ENCODE measurements around the gene AVL9.
"Not testable (repeated sequence)": the region's sequence is repeated elsewhere in the genome, so short reads cannot be mapped to it uniquely, and the experiment has no call there.

The AVL9 gene

DNA sequence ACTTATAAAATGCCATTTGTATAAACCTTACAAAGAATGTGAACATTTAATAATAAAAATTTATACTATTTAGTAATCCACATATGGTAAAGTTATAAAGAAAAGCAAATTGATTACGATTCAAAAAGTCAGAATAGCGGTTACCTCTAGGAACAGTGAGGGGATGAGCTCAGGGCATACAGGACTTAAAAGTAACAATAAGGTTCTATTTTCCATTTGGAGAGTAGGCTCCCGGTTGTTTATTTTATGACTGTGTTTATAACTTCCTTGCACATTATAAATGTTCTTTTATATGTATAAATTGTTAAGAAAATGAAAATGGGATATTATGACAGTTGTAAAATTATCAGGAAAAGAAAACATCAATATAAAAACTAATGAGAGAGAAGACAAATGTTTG, 135.7 kb downstream of the AVL9 start:
- no peaks in the 10 kb centered on the region for H3K9me3 ChIP-seq (ENCODE audit: control insufficient read depth in 1 of 2, low read length in 2 of 2)

DNA sequence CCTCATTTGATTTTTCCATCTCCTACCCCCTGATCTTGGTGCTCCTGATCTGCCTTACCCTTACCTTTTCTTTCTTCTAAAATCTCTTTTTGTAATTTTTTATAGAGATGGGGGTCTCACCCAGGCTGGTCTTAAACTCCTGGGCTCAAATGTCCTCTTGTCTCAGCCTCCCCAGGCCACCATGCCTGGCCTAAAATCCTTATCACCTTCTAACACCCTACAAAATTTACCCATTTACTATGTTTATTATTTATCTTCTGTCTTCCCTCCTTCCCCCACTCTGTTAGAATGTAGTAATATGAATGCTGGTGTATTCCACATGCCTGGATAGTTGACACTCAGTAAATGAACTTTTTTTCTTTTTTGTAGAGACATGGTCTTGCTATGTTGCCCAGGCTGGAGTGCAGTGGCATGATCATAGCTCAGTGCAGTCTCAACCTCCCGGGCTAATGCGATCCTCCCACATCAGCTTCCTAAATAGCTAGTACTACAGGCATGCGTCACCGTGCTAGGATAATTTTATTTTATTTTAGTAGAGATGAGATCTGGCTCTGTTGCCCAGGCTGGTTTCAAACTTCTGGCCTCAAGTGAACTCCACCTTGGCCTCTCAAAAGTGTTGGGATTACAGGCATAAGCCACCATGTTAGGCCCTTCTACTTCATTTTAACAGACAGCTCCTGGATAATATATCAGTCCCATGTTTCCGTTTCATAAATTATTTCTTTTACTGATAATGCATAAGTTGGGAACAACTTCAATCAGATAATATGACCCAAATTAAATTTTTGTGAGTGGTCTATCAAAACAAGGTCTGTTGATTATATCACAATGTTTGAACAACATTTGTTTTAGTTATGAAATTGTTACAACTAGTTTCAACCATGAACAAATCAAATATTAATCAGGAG, 136.6 kb downstream of the AVL9 start:
- H3K4me3 ChIP-seq (ENCODE audit: low read depth in 1 of 2, low read length in 2 of 2); H3K4me1 ChIP-seq (ENCODE audit: control insufficient read depth in 1 of 2, insufficient read depth in 2 of 2, low read length in 2 of 2); H3K9me3 ChIP-seq (ENCODE audit: control insufficient read depth in 1 of 2, low read length in 2 of 2); H3K27me3 ChIP-seq (ENCODE audit: low read depth, low read length); H3K27ac ChIP-seq (ENCODE audit: low read length); H3K36me3 ChIP-seq (ENCODE audit: control insufficient read depth in 1 of 2, insufficient read depth in 2 of 2, low read length in 2 of 2): not testable (repeated sequence)

More for the DNA sequence above, 135.7 kb downstream of the AVL9 start:
- no peaks in the 10 kb centered on the region for H3K4me1 ChIP-seq (ENCODE audit: control insufficient read depth in 1 of 2, insufficient read depth in 2 of 2, low read length in 2 of 2)
- H3K27ac ChIP-seq (ENCODE audit: low read length) = no peak overlapping the region
- H3K36me3 ChIP-seq (ENCODE audit: control insufficient read depth in 1 of 2, insufficient read depth in 2 of 2, low read length in 2 of 2) = no peaks in the 10 kb centered on the region
- H3K27me3 ChIP-seq (ENCODE audit: low read depth, low read length) = no peaks in the 10 kb centered on the region
- H3K4me3 ChIP-seq (ENCODE audit: low read depth in 1 of 2, low read length in 2 of 2) = no peak overlapping the region

DNA sequence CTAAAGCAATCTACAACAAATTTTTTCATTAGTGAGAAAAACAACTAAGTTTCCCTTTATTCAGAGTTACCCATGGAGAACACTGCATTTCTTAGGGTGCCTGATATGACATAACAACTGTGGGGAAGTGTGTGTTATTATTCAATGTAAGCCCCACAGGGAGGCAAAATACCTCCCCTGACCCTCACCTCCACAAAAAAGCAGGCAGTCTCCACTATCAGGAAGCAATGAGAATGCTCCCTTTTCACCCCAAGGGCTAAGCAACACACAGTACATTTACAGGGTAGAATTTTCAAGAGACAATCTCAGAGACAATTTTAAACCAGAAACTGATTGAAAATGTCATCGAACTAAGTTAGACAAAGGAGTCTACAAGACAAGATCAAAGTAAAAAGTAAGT, 138.2 kb downstream of the AVL9 start:
- not testable (repeated sequence) for H3K27ac ChIP-seq (ENCODE audit: low read length); H3K4me1 ChIP-seq (ENCODE audit: control insufficient read depth in 1 of 2, insufficient read depth in 2 of 2, low read length in 2 of 2); H3K4me3 ChIP-seq (ENCODE audit: low read depth in 1 of 2, low read length in 2 of 2); H3K27me3 ChIP-seq (ENCODE audit: low read depth, low read length); H3K36me3 ChIP-seq (ENCODE audit: control insufficient read depth in 1 of 2, insufficient read depth in 2 of 2, low read length in 2 of 2)
- H3K9me3 ChIP-seq (ENCODE audit: control insufficient read depth in 1 of 2, low read length in 2 of 2) = peaks cover 0 to 10% of the 10 kb centered on the region in 2 donors

DNA sequence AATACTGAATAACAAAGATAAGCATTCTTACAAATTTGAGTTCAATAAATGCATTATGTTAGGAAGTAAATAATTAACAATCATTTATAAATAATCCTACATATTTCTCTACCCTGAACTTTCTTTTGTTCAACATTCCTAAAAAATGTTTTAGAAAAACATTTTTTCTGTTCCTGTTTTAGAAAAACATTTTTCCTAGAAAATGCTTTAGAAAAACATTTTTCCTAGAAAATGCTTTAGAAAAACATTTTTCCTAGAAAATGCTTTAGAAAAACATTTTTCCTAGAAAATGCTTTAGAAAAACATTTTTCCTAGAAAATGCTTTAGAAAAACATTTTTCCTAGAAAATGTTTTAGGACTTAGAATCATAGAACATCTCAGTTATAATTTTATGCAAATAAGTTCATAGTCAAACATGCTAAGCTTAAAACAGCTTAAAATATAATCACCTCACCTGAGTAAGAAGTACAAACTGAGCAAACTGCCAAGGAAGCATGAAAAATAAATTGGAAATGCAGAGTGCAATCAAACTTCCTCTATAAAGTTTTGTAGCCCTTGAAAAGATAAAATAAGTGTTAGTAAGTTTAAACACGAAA, 139.6 kb downstream of the AVL9 start:
- not testable (repeated sequence) for H3K4me1 ChIP-seq (ENCODE audit: control insufficient read depth in 1 of 2, insufficient read depth in 2 of 2, low read length in 2 of 2); H3K36me3 ChIP-seq (ENCODE audit: control insufficient read depth in 1 of 2, insufficient read depth in 2 of 2, low read length in 2 of 2); H3K27ac ChIP-seq (ENCODE audit: low read length); H3K4me3 ChIP-seq (ENCODE audit: low read depth in 1 of 2, low read length in 2 of 2); H3K27me3 ChIP-seq (ENCODE audit: low read depth, low read length)
- peaks cover 0 to 10% of the 10 kb centered on the region in 2 donors for H3K9me3 ChIP-seq (ENCODE audit: control insufficient read depth in 1 of 2, low read length in 2 of 2)

DNA sequence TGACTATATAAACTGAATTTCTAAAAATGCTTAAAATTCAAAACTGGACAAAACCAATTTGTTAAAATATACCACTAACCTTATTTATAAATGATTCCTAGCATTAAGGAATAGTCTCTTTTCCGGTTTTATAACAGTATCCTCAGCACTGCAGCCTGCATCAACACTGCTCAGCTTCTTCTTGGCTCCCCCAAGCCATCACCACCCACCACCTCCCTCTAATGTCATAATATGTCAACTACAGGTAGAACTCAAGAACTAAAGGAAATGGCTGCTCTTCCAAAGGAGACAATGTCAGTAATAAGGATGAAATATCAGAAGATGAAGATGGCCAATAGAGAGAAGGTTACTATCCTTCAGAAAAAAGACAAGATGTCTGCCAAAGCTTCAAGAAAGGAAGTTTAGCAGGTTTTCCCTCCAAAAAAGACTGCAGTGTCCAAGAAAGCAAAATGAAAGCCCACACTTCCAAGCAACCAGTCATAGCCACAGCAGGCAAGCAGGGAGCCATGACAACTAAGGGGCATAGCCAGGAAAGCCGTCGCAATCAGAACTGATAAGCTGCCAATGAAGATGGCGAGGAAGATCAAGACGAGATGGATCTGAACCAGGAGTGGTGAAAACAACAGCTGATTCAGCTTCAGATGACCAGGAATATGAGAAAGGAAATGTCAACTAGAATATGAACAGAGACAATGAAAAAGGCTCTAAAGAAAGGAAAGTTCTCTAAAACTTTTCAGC, 141.6 kb downstream of the AVL9 start:
- H3K27me3 ChIP-seq (ENCODE audit: low read depth, low read length); H3K4me3 ChIP-seq (ENCODE audit: low read depth in 1 of 2, low read length in 2 of 2); H3K36me3 ChIP-seq (ENCODE audit: control insufficient read depth in 1 of 2, insufficient read depth in 2 of 2, low read length in 2 of 2); H3K4me1 ChIP-seq (ENCODE audit: control insufficient read depth in 1 of 2, insufficient read depth in 2 of 2, low read length in 2 of 2); H3K27ac ChIP-seq (ENCODE audit: low read length): not testable (repeated sequence)
- peaks cover 0 to 10% of the 10 kb centered on the region in 2 donors for H3K9me3 ChIP-seq (ENCODE audit: control insufficient read depth in 1 of 2, low read length in 2 of 2)

DNA sequence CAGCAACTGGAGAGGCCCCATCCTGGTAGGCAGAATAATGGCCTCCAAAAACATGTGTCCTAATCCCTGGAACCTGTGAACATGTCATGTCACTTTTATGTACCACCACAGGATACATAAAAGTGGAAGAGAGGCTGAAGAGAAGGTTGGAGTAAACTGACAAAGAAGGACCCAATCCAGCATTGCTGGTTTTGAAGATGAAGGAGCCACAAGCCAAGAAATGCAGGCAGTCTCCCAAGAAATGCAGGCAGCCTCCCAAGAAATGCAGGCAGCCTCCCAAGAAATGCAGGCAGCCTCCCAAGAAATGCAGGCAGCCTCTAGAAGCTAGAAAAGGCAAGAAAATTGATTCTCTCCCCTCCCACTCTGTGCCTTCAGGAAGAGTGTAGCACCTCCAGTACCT, 142.3 kb downstream of the AVL9 start:
- not testable (repeated sequence) for H3K27me3 ChIP-seq (ENCODE audit: low read depth, low read length); H3K36me3 ChIP-seq (ENCODE audit: control insufficient read depth in 1 of 2, insufficient read depth in 2 of 2, low read length in 2 of 2); H3K27ac ChIP-seq (ENCODE audit: low read length); H3K4me1 ChIP-seq (ENCODE audit: control insufficient read depth in 1 of 2, insufficient read depth in 2 of 2, low read length in 2 of 2); H3K4me3 ChIP-seq (ENCODE audit: low read depth in 1 of 2, low read length in 2 of 2)
- peaks cover 0 to 10% of the 10 kb centered on the region in 2 donors for H3K9me3 ChIP-seq (ENCODE audit: control insufficient read depth in 1 of 2, low read length in 2 of 2)
